A549 (cell line): ENCODE data around the gene RGL1. TPM values are rescaled to one million over a fixed set of nuclear protein-coding genes. Genes with fewer than 3 reads are reported as not detected.

Experiments used
- ATAC-seq, 2 experiments: fragments of 200-7000 bp in 1 of 2; fragments of >200 bp in 1 of 2; cut with Nextera tagmentation in 1 of 2; cut with Tn5 transposase in 1 of 2; 3 replicates each; pipeline versions ENCODE4 v1.8.0 to v1.9.1; 2018 to 2020; ENCODE audit warnings: mild to moderate bottlenecking in 1 of 2, moderate library complexity in 1 of 2
- CTCF ChIA-PET: fragments of 300-600 bp; sonication (Branson Sonifier 250); formaldehyde crosslinking; extraction: SDS; loops from one replicate; lab custom pipeline; 2021; ENCODE audit warnings: antibody characterized with exemption, inconsistent platforms; lab: Yijun Ruan, JAX
- POLR2A ChIA-PET: fragments of 350-600 bp; formaldehyde crosslinking; extraction: SDS; loops from one replicate; lab custom pipeline; 2021; ENCODE audit warnings: antibody characterized with exemption, inconsistent platforms; lab: Yijun Ruan, JAX
- DNase-seq, 2 experiments: peaks; one replicate each; pipeline versions ENCODE4 v3.0.0 to v3.0.0-alpha.2; 2011 to 2016; ENCODE audit warnings: low read depth in 1 of 2, low spot score in 1 of 2
- FAIRE-seq: peaks from 2 replicates; lab custom pipeline; 2011; peaks lifted over from hg19 to GRCh38; lab: Jason Lieb, UNC
- H3K27ac ChIP-seq, 2 experiments: fragments of >200 bp; sonication (Bioruptor Twin); formaldehyde crosslinking; 3 replicates each; pipeline ENCODE4 v1.5.1; 2016 to 2017
- H3K4me1 ChIP-seq: fragments of >200 bp; sonication (Bioruptor Twin); formaldehyde crosslinking; 3 replicates; pipeline ENCODE4 v1.6.1; 2016
- H3K4me2 ChIP-seq: fragments of >200 bp; sonication (Bioruptor Twin); formaldehyde crosslinking; 3 replicates; pipeline ENCODE4 v1.6.1; 2016
- H3K4me3 ChIP-seq: fragments of >200 bp; sonication (Bioruptor Twin); formaldehyde crosslinking; 3 replicates; pipeline ENCODE4 v1.5.1; 2016
- H3K9me3 ChIP-seq: fragments of >200 bp; sonication (Bioruptor Twin); formaldehyde crosslinking; 3 replicates; pipeline ENCODE4 v1.6.1; 2016
- BHLHE40 ChIP-seq: IDR thresholded peaks from 2 replicates; pipeline ENCODE4 v1.6.1; 2012; ENCODE audit warnings: low read depth, low read length, inconsistent platforms
- CBX2 ChIP-seq: fragments of 200-600 bp; sonication (generic); IDR thresholded peaks from 2 replicates; pipeline ENCODE4 v1.6.1; 2016; ENCODE audit warnings: low read depth, mild to moderate bottlenecking, borderline replicate concordance
- ESRRA ChIP-seq: fragments of 150-350 bp; IDR thresholded peaks from 2 replicates; pipeline ENCODE4 v1.6.1; 2014; ENCODE audit warnings: mild to moderate bottlenecking, low read length, borderline replicate concordance
- FOSB ChIP-seq: fragments of 250-450 bp; sonication (Bioruptor Pico); IDR thresholded peaks from 2 replicates; pipeline ENCODE4 v1.5.0; 2020; ENCODE audit warnings: mild to moderate bottlenecking, moderate library complexity
- FOSL2 ChIP-seq, 2 experiments: fragments of 450-650 bp in 1 of 2; fragments of >200 bp in 1 of 2; sonication (Bioruptor Twin) in 1 of 2; formaldehyde crosslinking; IDR thresholded peaks; 2 replicates each; pipeline versions ENCODE4 v1.5.0 to v1.6.1; 2016 to 2020; ENCODE audit warnings: mild to moderate bottlenecking in 1 of 2, moderate library complexity in 1 of 2
- HEYL ChIP-seq: fragments of 250-450 bp; sonication (Bioruptor Pico); IDR thresholded peaks from 2 replicates; pipeline ENCODE4 v1.8.0; 2021; ENCODE audit warnings: mild to moderate bottlenecking, moderate library complexity
- HOXA7 ChIP-seq: fragments of 250-450 bp; sonication (Bioruptor Pico); IDR thresholded peaks from 2 replicates; pipeline ENCODE4 v1.5.0; 2020; ENCODE audit warnings: mild to moderate bottlenecking, moderate library complexity
- JUN ChIP-seq, 2 experiments: fragments of >200 bp; sonication (Bioruptor Twin); formaldehyde crosslinking; IDR thresholded peaks; 2 replicates in 1 of 2; 3 replicates in 1 of 2; pipeline ENCODE4 v1.6.1; 2016 to 2017
- MAZ ChIP-seq: fragments of 150-350 bp; IDR thresholded peaks from 2 replicates; pipeline ENCODE4 v1.6.1; 2014; ENCODE audit warnings: antibody characterized with exemption, low read depth, low read length, borderline replicate concordance
- MYC ChIP-seq: IDR thresholded peaks from 2 replicates; pipeline ENCODE4 v1.6.1; 2012; ENCODE audit warnings: mild to moderate bottlenecking, inconsistent platforms, low read length, improper control_type of control experiment, borderline replicate concordance
- NR3C1 ChIP-seq: fragments of >200 bp; sonication (Bioruptor Twin); formaldehyde crosslinking; IDR thresholded peaks from 3 replicates; pipeline ENCODE4 v1.6.1; 2017
- PHF8 ChIP-seq: fragments of 200-600 bp; sonication (generic); IDR thresholded peaks from 2 replicates; pipeline ENCODE4 v1.6.1; 2016; ENCODE audit warnings: low read depth, mild to moderate bottlenecking, antibody characterized with exemption, moderate library complexity, borderline replicate concordance
- RFX5 ChIP-seq: fragments of 450-650 bp; IDR thresholded peaks from 2 replicates; pipeline ENCODE4 v1.7.1; 2014; ENCODE audit warnings: antibody characterized with exemption, mild to moderate bottlenecking, moderate library complexity
- SREBF2 ChIP-seq: fragments of 450-650 bp; IDR thresholded peaks from 2 replicates; pipeline ENCODE4 v1.6.1; 2014; ENCODE audit warnings: mild to moderate bottlenecking, moderate library complexity
- ZNF302 ChIP-seq: fragments of 250-450 bp; sonication (Bioruptor Pico); IDR thresholded peaks from 2 replicates; pipeline ENCODE4 v1.9.0; 2021; ENCODE audit warnings: inconsistent platforms, mild to moderate bottlenecking, moderate library complexity
- ZSCAN20 ChIP-seq: fragments of 250-450 bp; sonication (Bioruptor Pico); IDR thresholded peaks from 2 replicates; pipeline ENCODE4 v1.8.0; 2022; ENCODE audit warnings: mild to moderate bottlenecking, moderate library complexity
- WGBS: methylation state at CpG from one replicate; pipeline ENCODE4 v1.1.6; 2017; ENCODE audit errors: missing lambda C conversion rate; 5-methylcytosine and 5-hydroxymethylcytosine counted together
- polyA plus RNA-seq, 4 experiments: library from polyadenylated mRNA; depleted of rRNA in 3 of 4; stranded (reverse); fragments of >200 nt; fragmentation: RNase III in 1 of 4; extraction: RNeasy Plus Mini Kit Qiagen cat#74134 plus additional on column Dnase treatment in 1 of 4; gene quantifications; 2 replicates in 3 of 4; 3 replicates in 1 of 4; pipeline ENCODE4 v1.2.3, GENCODE V29; 2011 to 2017
- TF ChIP-seq, protein P1 (sequence below): IDR thresholded peaks from 2 replicates; pipeline ENCODE4 v1.6.1; 2012
- TF ChIP-seq, protein P2 (sequence below): fragments of >200 bp; sonication (Bioruptor Twin); formaldehyde crosslinking; IDR thresholded peaks from 3 replicates; pipeline ENCODE4 v1.6.1; 2016
- TF ChIP-seq, protein P3 (sequence below): IDR thresholded peaks from 2 replicates; pipeline ENCODE4 v1.6.1; 2012; ENCODE audit warnings: low read depth, borderline replicate concordance
- TF ChIP-seq, protein P4 (sequence below): fragments of 250-450 bp; sonication (Bioruptor Pico); IDR thresholded peaks from 2 replicates; pipeline ENCODE4 v1.5.0; 2021; ENCODE audit warnings: mild to moderate bottlenecking, moderate library complexity, borderline replicate concordance
- TF ChIP-seq, protein P5 (sequence below): IDR thresholded peaks from 2 replicates; pipeline ENCODE4 v1.6.1; 2012

The RGL1 gene
- polyA plus RNA-seq, 2 of the 4 experiments (the other 2 are of a cell fraction), result 1.0 to 3.8 TPM

DNA sequence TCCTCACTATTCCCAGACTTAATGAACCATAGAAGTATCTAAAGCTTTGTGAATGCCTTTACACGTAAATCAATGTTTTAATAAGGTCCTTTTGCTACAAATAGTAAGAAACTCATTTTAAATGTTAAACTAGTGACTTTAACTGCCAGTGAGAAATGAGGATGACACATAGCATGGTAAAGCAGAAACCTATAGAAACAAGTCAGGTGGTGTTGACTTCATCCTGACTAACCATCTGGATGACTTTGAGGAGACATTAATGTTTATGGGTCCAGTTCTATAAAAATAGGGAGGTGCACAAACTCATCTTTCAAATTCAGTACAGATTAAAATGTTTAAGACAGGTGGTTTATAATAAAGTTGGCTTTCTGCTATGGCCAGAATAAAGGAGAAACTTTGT lies 147.2 kb downstream of the RGL1 start:
- CTCF ChIA-PET, result interaction anchor here (0.7 kb wide), 1 partner anchor 36 kb away, joined by 5 read pairs; no protein-coding TSS in a partner anchor

DNA sequence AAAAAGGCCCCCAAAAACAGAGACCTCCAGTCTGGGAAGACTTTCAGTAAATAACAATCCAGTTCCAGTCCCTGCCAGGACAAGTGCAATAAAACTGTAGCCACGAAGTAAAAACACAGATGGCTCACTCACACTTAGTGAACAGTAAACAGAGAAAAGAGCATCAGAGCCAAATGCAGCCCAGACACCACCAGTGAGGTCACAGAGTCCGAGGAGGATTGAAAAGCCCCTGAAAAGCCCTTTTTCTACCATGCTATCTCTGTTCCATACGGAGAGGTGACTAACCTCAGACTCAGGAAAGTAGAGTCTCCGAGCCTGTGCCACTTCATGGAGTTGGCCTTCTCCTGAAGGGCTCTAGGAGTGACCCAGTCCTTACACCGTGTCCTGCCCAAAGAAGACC lies 148.1 kb downstream of the RGL1 start:
- Histone ChIP-seq H3K4me3 (no peak overlapping the region), H3K9me3 (0 out of 3 replicates have a peak, but pooled peaks cover 2% of the 10 kb centered on the region), H3K4me1 (no peaks in the 10 kb centered on the region), H3K4me2 (no peak overlapping the region), H3K27ac (no peak overlapping the region)
- DNase-seq, result no peak
- WGBS, result 15% methylated on average over 5 of the region's 5 CpGs
- POLR2A ChIA-PET, result no interaction called here
- no peak for FAIRE-seq
- peak in 1 of 2 experiments; percentile 38; a peak in 1 of 6 replicates for ATAC-seq
- TF ChIP-seq ZSCAN20 (no peak), HOXA7 (CRISPR knock-in tag) (no peak), HEYL (CRISPR knock-in tag) (no peak), ZNF302 (CRISPR knock-in tag) (no peak), CBX2 (no peak), PHF8 (no peak), JUN (IDR thresholded peaks at IDR 0.05) (no peak), BHLHE40 (no peak), FOSB (no peak), NR3C1 (no peak), MAZ (no peak), ESRRA (no peak), RFX5 (no peak), FOSL2 (IDR thresholded peaks at IDR 0.05) (no peak), FOSL2 (CRISPR knock-in tag; IDR thresholded peaks at IDR 0.05) (no peak)
- TF ChIP-seq, protein P1, sequence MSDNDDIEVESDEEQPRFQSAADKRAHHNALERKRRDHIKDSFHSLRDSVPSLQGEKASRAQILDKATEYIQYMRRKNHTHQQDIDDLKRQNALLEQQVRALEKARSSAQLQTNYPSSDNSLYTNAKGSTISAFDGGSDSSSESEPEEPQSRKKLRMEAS, result no peak
- TF ChIP-seq, protein P2, sequence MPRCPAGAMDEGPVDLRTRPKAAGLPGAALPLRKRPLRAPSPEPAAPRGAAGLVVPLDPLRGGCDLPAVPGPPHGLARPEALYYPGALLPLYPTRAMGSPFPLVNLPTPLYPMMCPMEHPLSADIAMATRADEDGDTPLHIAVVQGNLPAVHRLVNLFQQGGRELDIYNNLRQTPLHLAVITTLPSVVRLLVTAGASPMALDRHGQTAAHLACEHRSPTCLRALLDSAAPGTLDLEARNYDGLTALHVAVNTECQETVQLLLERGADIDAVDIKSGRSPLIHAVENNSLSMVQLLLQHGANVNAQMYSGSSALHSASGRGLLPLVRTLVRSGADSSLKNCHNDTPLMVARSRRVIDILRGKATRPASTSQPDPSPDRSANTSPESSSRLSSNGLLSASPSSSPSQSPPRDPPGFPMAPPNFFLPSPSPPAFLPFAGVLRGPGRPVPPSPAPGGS, result no peak
- TF ChIP-seq, protein P3, sequence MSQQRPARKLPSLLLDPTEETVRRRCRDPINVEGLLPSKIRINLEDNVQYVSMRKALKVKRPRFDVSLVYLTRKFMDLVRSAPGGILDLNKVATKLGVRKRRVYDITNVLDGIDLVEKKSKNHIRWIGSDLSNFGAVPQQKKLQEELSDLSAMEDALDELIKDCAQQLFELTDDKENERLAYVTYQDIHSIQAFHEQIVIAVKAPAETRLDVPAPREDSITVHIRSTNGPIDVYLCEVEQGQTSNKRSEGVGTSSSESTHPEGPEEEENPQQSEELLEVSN, result no peak
- TF ChIP-seq, protein P4, sequence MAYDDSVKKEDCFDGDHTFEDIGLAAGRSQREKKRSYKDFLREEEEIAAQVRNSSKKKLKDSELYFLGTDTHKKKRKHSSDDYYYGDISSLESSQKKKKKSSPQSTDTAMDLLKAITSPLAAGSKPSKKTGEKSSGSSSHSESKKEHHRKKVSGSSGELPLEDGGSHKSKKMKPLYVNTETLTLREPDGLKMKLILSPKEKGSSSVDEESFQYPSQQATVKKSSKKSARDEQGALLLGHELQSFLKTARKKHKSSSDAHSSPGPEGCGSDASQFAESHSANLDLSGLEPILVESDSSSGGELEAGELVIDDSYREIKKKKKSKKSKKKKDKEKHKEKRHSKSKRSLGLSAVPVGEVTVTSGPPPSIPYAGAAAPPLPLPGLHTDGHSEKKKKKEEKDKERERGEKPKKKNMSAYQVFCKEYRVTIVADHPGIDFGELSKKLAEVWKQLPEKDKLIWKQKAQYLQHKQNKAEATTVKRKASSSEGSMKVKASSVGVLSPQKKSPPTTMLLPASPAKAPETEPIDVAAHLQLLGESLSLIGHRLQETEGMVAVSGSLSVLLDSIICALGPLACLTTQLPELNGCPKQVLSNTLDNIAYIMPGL (CRISPR knock-in tag), result no peak
- TF ChIP-seq, protein P5, sequence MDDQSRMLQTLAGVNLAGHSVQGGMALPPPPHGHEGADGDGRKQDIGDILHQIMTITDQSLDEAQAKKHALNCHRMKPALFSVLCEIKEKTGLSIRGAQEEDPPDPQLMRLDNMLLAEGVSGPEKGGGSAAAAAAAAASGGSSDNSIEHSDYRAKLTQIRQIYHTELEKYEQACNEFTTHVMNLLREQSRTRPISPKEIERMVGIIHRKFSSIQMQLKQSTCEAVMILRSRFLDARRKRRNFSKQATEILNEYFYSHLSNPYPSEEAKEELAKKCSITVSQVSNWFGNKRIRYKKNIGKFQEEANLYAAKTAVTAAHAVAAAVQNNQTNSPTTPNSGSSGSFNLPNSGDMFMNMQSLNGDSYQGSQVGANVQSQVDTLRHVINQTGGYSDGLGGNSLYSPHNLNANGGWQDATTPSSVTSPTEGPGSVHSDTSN, result no peak
- CTCF ChIA-PET, result interaction anchor here (0.7 kb wide), 1 partner anchor 248 kb away, joined by 3 read pairs; no protein-coding TSS in a partner anchor

More for the DNA sequence above, 147.2 kb downstream of the RGL1 start:
- H3K4me1 ChIP-seq, result no peaks in the 10 kb centered on the region
- 46% methylated on average over 1 of the region's 1 CpG for WGBS
- no peak overlapping the region for H3K4me3 ChIP-seq
- ATAC-seq (no peak), FAIRE-seq (no peak), DNase-seq (no peak)
- H3K4me2 ChIP-seq, result no peak overlapping the region
- no peak overlapping the region for H3K27ac ChIP-seq
- TF ChIP-seq NR3C1 (no peak), MYC (no peak), FOSB (no peak), SREBF2 (no peak), ZSCAN20 (no peak)
- TF ChIP-seq, protein P2, result no peak
- TF ChIP-seq, protein P1, result no peak
- TF ChIP-seq, all 56 proteins: peak for 0
- 0 out of 3 replicates have a peak, but pooled peaks cover 2% of the 10 kb centered on the region for H3K9me3 ChIP-seq
- POLR2A ChIA-PET, result no interaction called here
